ENCODE data around the gene BZW1.

The BZW1 gene

GRCh38 chr2:200828572-200829257 is 17.0 kb downstream of the BZW1 start:
- Mint-ChIP-seq H3K36me3 (ENCODE audit: low read depth) (peaks cover 8% of the 10 kb centered on the region), H3K4me1 (ENCODE audit: low read depth) (no peaks in the 10 kb centered on the region), H3K9me3 (no peaks in the 10 kb centered on the region), H3K27me3 (peaks cover 2% of the 10 kb centered on the region), H3K27ac (no peak overlapping the region), H3K4me3 (no peak overlapping the region)
- intact Hi-C loops (cut with micrococcal nuclease) = no loop called here

- H3K27ac Mint-ChIP-seq = no peak overlapping the region
- no peak overlapping the region for H3K4me3 Mint-ChIP-seq
- intact Hi-C loops (cut with micrococcal nuclease) = no loop called here
- peaks cover 8% of the 10 kb centered on the region for H3K36me3 Mint-ChIP-seq (ENCODE audit: low read depth)
- H3K27me3 Mint-ChIP-seq = peaks cover 2% of the 10 kb centered on the region
- H3K4me1 Mint-ChIP-seq (ENCODE audit: low read depth) = no peaks in the 10 kb centered on the region
- H3K9me3 Mint-ChIP-seq = no peaks in the 10 kb centered on the region
These were observed 17.5 kb downstream of the BZW1 start for GRCh38 chr2:200829258-200829655.

- intact Hi-C loops (cut with micrococcal nuclease) = no loop called here
- Mint-ChIP-seq H3K27me3 (peaks cover 2% of the 10 kb centered on the region), H3K36me3 (ENCODE audit: low read depth) (no peaks in the 10 kb centered on the region), H3K9me3 (peaks cover 18% of the 10 kb centered on the region), H3K27ac (no peak overlapping the region), H3K4me3 (no peak overlapping the region), H3K4me1 (ENCODE audit: low read depth) (no peaks in the 10 kb centered on the region)
These were observed 23.0 kb downstream of the BZW1 start for GRCh38 chr2:200834701-200835100.

GRCh38 chr2:200839513-200839912 is 27.8 kb downstream of the BZW1 start:
- Mint-ChIP-seq H3K4me1 (ENCODE audit: low read depth) (no peaks in the 10 kb centered on the region), H3K27me3 (no peaks in the 10 kb centered on the region), H3K27ac (no peak overlapping the region), H3K9me3 (peaks cover 18% of the 10 kb centered on the region), H3K36me3 (ENCODE audit: low read depth) (no peaks in the 10 kb centered on the region), H3K4me3 (no peak overlapping the region)
- intact Hi-C loops (cut with micrococcal nuclease) = no loop called here

GRCh38 chr2:200843993-200844948 is 32.6 kb downstream of the BZW1 start:
- Mint-ChIP-seq H3K4me3 (no peak overlapping the region), H3K27me3 (no peaks in the 10 kb centered on the region), H3K9me3 (no peaks in the 10 kb centered on the region), H3K36me3 (ENCODE audit: low read depth) (no peaks in the 10 kb centered on the region), H3K27ac (no peak overlapping the region), H3K4me1 (ENCODE audit: low read depth) (no peaks in the 10 kb centered on the region)
- intact Hi-C loops (cut with micrococcal nuclease) = no loop called here

- Mint-ChIP-seq H3K27ac (no peak overlapping the region), H3K4me3 (no peak overlapping the region), H3K36me3 (ENCODE audit: low read depth) (peaks cover under 1% of the 10 kb centered on the region), H3K4me1 (ENCODE audit: low read depth) (no peaks in the 10 kb centered on the region), H3K27me3 (no peaks in the 10 kb centered on the region), H3K9me3 (no peaks in the 10 kb centered on the region)
- intact Hi-C loops (cut with micrococcal nuclease) = no loop called here
These were observed 33.5 kb downstream of the BZW1 start for GRCh38 chr2:200845194-200845593.

- Mint-ChIP-seq H3K27ac (no peak overlapping the region), H3K27me3 (no peaks in the 10 kb centered on the region), H3K9me3 (no peaks in the 10 kb centered on the region), H3K36me3 (ENCODE audit: low read depth) (peaks cover 7% of the 10 kb centered on the region), H3K4me3 (no peak overlapping the region), H3K4me1 (ENCODE audit: low read depth) (no peaks in the 10 kb centered on the region)
- intact Hi-C loops (cut with micrococcal nuclease) = no loop called here
These were observed 34.1 kb downstream of the BZW1 start for GRCh38 chr2:200845669-200846325.

- Mint-ChIP-seq H3K4me1 (ENCODE audit: low read depth) (peaks cover 2% of the 10 kb centered on the region), H3K9me3 (no peaks in the 10 kb centered on the region), H3K27me3 (no peaks in the 10 kb centered on the region), H3K27ac (no peak overlapping the region), H3K36me3 (ENCODE audit: low read depth) (peaks cover 22% of the 10 kb centered on the region), H3K4me3 (no peak overlapping the region)
- intact Hi-C loops (cut with micrococcal nuclease) = no loop called here
These were observed 35.6 kb downstream of the BZW1 start for GRCh38 chr2:200847269-200847668.

- intact Hi-C loops (cut with micrococcal nuclease) = no loop called here
- H3K27ac Mint-ChIP-seq = no peak overlapping the region
These were observed 36.2 kb downstream of the BZW1 start for GRCh38 chr2:200847939-200848338.

GRCh38 chr2:200850512-200851256 is 39.0 kb downstream of the BZW1 start:
- intact Hi-C loops (cut with micrococcal nuclease) = no loop called here
- Mint-ChIP-seq H3K36me3 (ENCODE audit: low read depth) (peaks cover 56% of the 10 kb centered on the region), H3K4me1 (ENCODE audit: low read depth) (peaks cover 6% of the 10 kb centered on the region), H3K27me3 (no peaks in the 10 kb centered on the region), H3K4me3 (no peak overlapping the region), H3K27ac (no peak overlapping the region), H3K9me3 (no peaks in the 10 kb centered on the region)

More at GRCh38 chr2:200847939-200848338, 36.2 kb downstream of the BZW1 start:
- Mint-ChIP-seq H3K4me1 (ENCODE audit: low read depth) (peaks cover 6% of the 10 kb centered on the region), H3K4me3 (no peak overlapping the region), H3K27me3 (no peaks in the 10 kb centered on the region), H3K9me3 (no peaks in the 10 kb centered on the region), H3K36me3 (ENCODE audit: low read depth) (peaks cover 28% of the 10 kb centered on the region)

- H3K4me1 Mint-ChIP-seq (ENCODE audit: low read depth) = peaks cover 6% of the 10 kb centered on the region
- H3K4me3 Mint-ChIP-seq = no peak overlapping the region
- intact Hi-C loops (cut with micrococcal nuclease) = no loop called here
- peaks cover 65% of the 10 kb centered on the region for H3K36me3 Mint-ChIP-seq (ENCODE audit: low read depth)
- no peaks in the 10 kb centered on the region for H3K27me3 Mint-ChIP-seq
- H3K9me3 Mint-ChIP-seq = no peaks in the 10 kb centered on the region
- no peak overlapping the region for H3K27ac Mint-ChIP-seq
These were observed 39.9 kb downstream of the BZW1 start for GRCh38 chr2:200851398-200852248.

- intact Hi-C loops (cut with micrococcal nuclease) = no loop called here
- H3K4me3 Mint-ChIP-seq = no peak overlapping the region
- no peaks in the 10 kb centered on the region for H3K9me3 Mint-ChIP-seq
- H3K27ac Mint-ChIP-seq = no peak overlapping the region
- H3K4me1 Mint-ChIP-seq (ENCODE audit: low read depth) = peaks cover 6% of the 10 kb centered on the region
- no peaks in the 10 kb centered on the region for H3K27me3 Mint-ChIP-seq
- peaks cover 75% of the 10 kb centered on the region for H3K36me3 Mint-ChIP-seq (ENCODE audit: low read depth)
These were observed 40.9 kb downstream of the BZW1 start for GRCh38 chr2:200852605-200853004.

GRCh38 chr2:200856806-200857205 is 45.1 kb downstream of the BZW1 start:
- intact Hi-C loops (cut with micrococcal nuclease) = no loop called here
- H3K9me3 Mint-ChIP-seq = no peaks in the 10 kb centered on the region
- H3K27ac Mint-ChIP-seq = no peak overlapping the region
- H3K36me3 Mint-ChIP-seq (ENCODE audit: low read depth) = peaks cover 97% of the 10 kb centered on the region
- H3K4me1 Mint-ChIP-seq (ENCODE audit: low read depth) = peaks cover 38% of the 10 kb centered on the region
- no peak overlapping the region for H3K4me3 Mint-ChIP-seq
- H3K27me3 Mint-ChIP-seq = no peaks in the 10 kb centered on the region

Measured in dendritic cell treated with granulocyte-macrophage colony-stimulating factor and Interleukin-4, amounts not matched to agents 40 ng/mL and 50 ng/mL, for 4 days (primary cell).